HepG2 (cell line): ENCODE data around the gene AKR1B15. TPM values are rescaled to one million over a fixed set of nuclear protein-coding genes. Genes with fewer than 3 reads are reported as not detected.

Source experiments
- AHDC1 ChIP-seq: sonication (generic); formaldehyde crosslinking; IDR thresholded peaks from 2 replicates; pipeline ENCODE4 v1.5.1; 2020; ENCODE audit warnings: mild to moderate bottlenecking, missing genetic modification reagents, borderline replicate concordance
- ZNF281 ChIP-seq: sonication (generic); formaldehyde crosslinking; IDR thresholded peaks from 2 replicates; pipeline ENCODE4 v1.4.0; 2020; ENCODE audit warnings: missing genetic modification reagents, borderline replicate concordance
- polyA plus RNA-seq, 8 experiments: library from polyadenylated mRNA; depleted of rRNA in 3 of 8; stranded (reverse) in 7 of 8; unstranded in 1 of 8; fragments of >200 nt; fragmentation: Illumina TruSeq in 4 of 8; extraction: Trizol in 4 of 8; gene quantifications; 2 replicates each; pipeline versions ENCODE4 v1.2.1 to v1.2.3, GENCODE V29; 2011 to 2016; ENCODE audit warnings: low read depth in 4 of 8, missing spikeins in 1 of 8, mixed read lengths in 1 of 8; ENCODE audit not compliant: insufficient read depth in 1 of 8
- total RNA-seq, 5 experiments: library from RNA; depleted of rRNA; stranded (reverse); fragments of >200 nt; fragmentation: Illumina TruSeq; extraction: Trizol; gene quantifications; 2 replicates each; pipeline ENCODE4 v1.2.3, GENCODE V29; 2016; ENCODE audit warnings: low read depth in 1 of 5

The AKR1B15 gene
- total and polyA plus RNA-seq, 2 of the 13 experiments (the other 11 are each of a cell fraction or from before 2014, with no cell fraction given): 0.77 TPM; not detected in 1

DNA sequence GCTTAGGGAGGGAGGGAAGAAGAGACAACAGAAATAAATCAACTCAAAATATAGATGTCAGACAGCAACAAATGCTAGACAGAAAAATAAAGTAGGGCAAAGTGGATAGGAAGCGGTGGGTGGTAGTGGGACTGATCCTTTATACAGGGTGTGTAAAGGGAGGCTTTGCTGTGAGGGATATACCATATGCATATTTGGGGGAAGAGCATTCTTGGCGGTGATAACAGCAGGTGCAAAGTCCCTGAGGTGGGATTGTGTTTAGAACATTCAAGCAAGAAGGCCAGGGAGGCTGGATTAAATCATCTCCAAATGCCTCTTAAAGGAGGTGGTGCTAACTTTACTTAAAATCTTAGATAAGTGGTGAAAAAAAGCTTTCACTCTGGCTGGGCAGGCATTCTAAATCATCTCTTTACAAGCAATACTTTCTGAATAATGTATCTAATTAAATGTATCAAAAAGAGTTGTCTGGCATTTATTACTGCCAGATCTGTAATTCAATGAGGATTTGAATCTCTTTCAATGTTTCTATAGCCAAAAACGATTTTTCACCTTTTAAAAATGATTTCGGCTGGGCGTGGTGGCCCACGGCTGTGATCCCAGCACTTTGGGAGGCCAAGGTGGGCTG is 9.4 kb upstream of the AKR1B15 start (continued):
- TF ChIP-seq AHDC1 (CRISPR knock-in tag): no peak
- no peak for TF ChIP-seq ZNF281 (CRISPR knock-in tag)
